Endothelial cell of umbilical vein (primary cell): ENCODE data around the gene CYFIP2. TPM values are rescaled to one million over a fixed set of nuclear protein-coding genes. Genes with fewer than 3 reads are reported as not detected.

Experiments used
- BruUV-seq: library from RNA; stranded (reverse); fragments of 400-500 nt; replicated peaks from 2 replicates; lab custom pipeline; 2021; lab: Mats Ljungman, UMichigan
- CTCF ChIA-PET: fragments of 300-600, 350-600 bp; sonication (Branson Sonifier 250); formaldehyde crosslinking; loops from one replicate; lab custom pipeline; 2021; ENCODE audit warnings: antibody characterized with exemption, inconsistent platforms; lab: Charles Lee
- POLR2A ChIA-PET: fragments of 300-600, 350-600 bp; sonication (Branson Sonifier 250); formaldehyde crosslinking; loops from one replicate; lab custom pipeline; 2021; ENCODE audit warnings: antibody characterized with exemption, inconsistent platforms; lab: Charles Lee
- DNase-seq: peaks from one replicate; pipeline ENCODE4 v3.0.0-alpha.2; 2011; ENCODE audit warnings: low read depth, low spot score
- FAIRE-seq: peaks from 2 replicates; lab custom pipeline; 2011; peaks lifted over from hg19 to GRCh38; lab: Jason Lieb, UNC
- H2AFZ ChIP-seq: 2 replicates; pipeline ENCODE4 v1.6.0; 2012; ENCODE audit warnings: low read depth, low read length, control low read depth, inconsistent platforms
- H3K27ac ChIP-seq: 2 replicates; pipeline ENCODE4 v1.5.1; 2011; ENCODE audit warnings: low read depth, mild to moderate bottlenecking, control low read depth, low read length, moderate library complexity; ENCODE audit not compliant: insufficient read depth
- H3K27me3 ChIP-seq, 2 experiments: 2 replicates each; pipeline versions ENCODE4 v1.6.0 to v1.6.1; 2011; ENCODE audit warnings: low read length in 2 of 2, mixed read lengths in 1 of 2; ENCODE audit not compliant: control insufficient read depth in 2 of 2, insufficient read depth in 2 of 2
- H3K36me3 ChIP-seq, 2 experiments: 2 replicates in 1 of 2; 3 replicates in 1 of 2; pipeline ENCODE4 v1.5.1; 2011; ENCODE audit warnings: low read length in 2 of 2, mild to moderate bottlenecking in 1 of 2, moderate library complexity in 1 of 2; ENCODE audit not compliant: control insufficient read depth in 2 of 2, insufficient read depth in 2 of 2; ENCODE audit errors: extremely low read depth in 1 of 2
- H3K4me1 ChIP-seq: 3 replicates; pipeline ENCODE4 v1.5.1; 2011; ENCODE audit warnings: mild to moderate bottlenecking, low read length; ENCODE audit not compliant: control insufficient read depth, insufficient read depth; ENCODE audit errors: extremely low read depth
- H3K4me2 ChIP-seq: 2 replicates; pipeline ENCODE4 v1.6.1; 2011; ENCODE audit warnings: low read length, control low read depth, mixed read lengths; ENCODE audit not compliant: insufficient read depth
- H3K4me3 ChIP-seq, 3 experiments: fragments of 200-600 bp in 1 of 3; sonication (generic), shearing (Covaris generic) in 1 of 3; replicated peaks in 1 of 3; 2 replicates each; pipeline ENCODE4 v1.5.1; 2011 to 2016; ENCODE audit warnings: control low read depth in 3 of 3, low read length in 3 of 3, mild to moderate bottlenecking in 2 of 3, inconsistent platforms in 1 of 3, low read depth in 1 of 3, moderate library complexity in 1 of 3; ENCODE audit not compliant: insufficient read depth in 1 of 3
- H3K79me2 ChIP-seq: 2 replicates; pipeline ENCODE4 v1.6.0; 2012; ENCODE audit warnings: low read length, inconsistent platforms; ENCODE audit not compliant: control insufficient read depth, insufficient read depth
- H3K9ac ChIP-seq: replicated peaks from 2 replicates; pipeline ENCODE3; 2011; ENCODE audit warnings: low read length, control low read depth; ENCODE audit not compliant: insufficient read depth; ENCODE audit errors: extremely low read depth
- H3K9me1 ChIP-seq: replicated peaks from 3 replicates; pipeline ENCODE4 v1.6.0; 2011; ENCODE audit warnings: mild to moderate bottlenecking, low read length; ENCODE audit not compliant: control insufficient read depth, insufficient read depth; ENCODE audit errors: extremely low read depth
- H3K9me3 ChIP-seq: replicated peaks from 2 replicates; pipeline ENCODE4 v1.5.1; 2012; ENCODE audit warnings: low read length, inconsistent platforms; ENCODE audit not compliant: control insufficient read depth, insufficient read depth
- H4K20me1 ChIP-seq: replicated peaks from 2 replicates; pipeline ENCODE3; 2011; ENCODE audit warnings: mild to moderate bottlenecking, low read length; ENCODE audit not compliant: control insufficient read depth, insufficient read depth; ENCODE audit errors: extremely low read depth
- EZH2 ChIP-seq: IDR thresholded peaks from 2 replicates; pipeline ENCODE4 v1.6.1; 2012; ENCODE audit warnings: borderline replicate concordance, low read depth, mild to moderate bottlenecking, moderate library complexity, low read length, inconsistent platforms; ENCODE audit not compliant: severe bottlenecking
- dilution Hi-C: fragments of 300-500 bp; cut with MboI; formaldehyde crosslinking; loops from one replicate; pipeline ENCODE4 v1.15.0; 2019; ENCODE audit warnings: low sequenced_read_pairs; ENCODE audit not compliant: extremely low pct_ligation_motif_present
- intact Hi-C: fragments of 100-400 bp; cut with micrococcal nuclease; formaldehyde crosslinking; loops from one replicate; pipeline ENCODE4 v1.10.0; 2022
- polyA plus RNA-seq, 4 experiments: library from polyadenylated mRNA; depleted of rRNA in 3 of 4; stranded (reverse) in 3 of 4; unstranded in 1 of 4; fragments of >200 nt; gene quantifications; 2 replicates each; pipeline versions ENCODE4 v1.2.1 to v1.2.3, GENCODE V29; 2011 to 2012; ENCODE audit warnings: missing spikeins in 1 of 4
- total RNA-seq: library from RNA; stranded (reverse); gene quantifications from 2 replicates; pipeline ENCODE4 v1.2.3, GENCODE V29; 2021

CYFIP2 gene
- total and polyA plus RNA-seq, 2 donors (not counting 3 experiments of a cell fraction or from before 2014, with no cell fraction given): 9.2 to 22.4 TPM

DNA sequence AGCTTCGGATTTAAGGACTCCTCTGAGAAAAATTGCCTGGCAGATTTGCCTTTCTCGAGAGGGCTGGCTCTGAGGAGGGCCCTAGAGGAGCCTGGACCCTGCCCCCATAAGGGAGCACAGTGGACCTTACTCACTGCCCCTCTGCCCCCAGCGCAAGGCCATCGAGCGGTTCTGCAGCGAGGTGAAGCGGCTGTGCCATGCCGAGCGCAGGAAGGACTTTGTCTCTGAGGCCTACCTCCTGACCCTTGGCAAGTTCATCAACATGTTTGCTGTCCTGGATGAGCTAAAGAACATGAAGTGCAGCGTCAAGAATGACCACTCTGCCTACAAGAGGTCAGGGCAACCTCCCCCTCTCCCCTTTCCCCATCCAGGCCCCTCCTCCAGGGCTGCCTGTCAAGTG, 34.6 kb downstream of the CYFIP2 start:
- no peak overlapping the region for H3K4me3 ChIP-seq

DNA sequence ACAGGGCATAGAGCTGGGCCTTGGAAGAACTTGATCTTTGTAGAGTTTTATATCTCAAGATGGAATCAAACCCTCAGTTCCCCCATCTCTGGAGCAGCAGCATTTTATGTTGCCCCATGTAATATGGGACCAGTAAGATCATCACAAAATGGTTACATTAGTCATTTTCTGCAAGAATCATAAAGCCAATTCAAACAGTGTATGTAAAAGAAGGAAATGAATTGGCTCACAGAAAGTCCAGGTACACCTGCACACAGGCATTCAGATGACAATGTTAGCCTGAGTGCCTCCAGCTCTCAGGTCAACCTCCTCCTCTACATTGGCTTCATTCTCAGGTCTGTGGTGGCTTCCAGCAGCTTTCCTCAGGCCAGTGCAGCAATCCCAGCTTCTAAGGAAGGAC, 35.1 kb downstream of the CYFIP2 start:
- dilution Hi-C loops: no loop called here
- H3K9ac ChIP-seq: no peak overlapping the region

More for the DNA sequence above, 34.6 kb downstream of the CYFIP2 start:
- TF ChIP-seq EZH2: no peak
- H2AFZ ChIP-seq: no peak overlapping the region
- H3K9ac ChIP-seq: no peak overlapping the region
- intact Hi-C loops (no loop called here), dilution Hi-C loops (no loop called here)
- ChIA-PET POLR2A (no interaction called here), CTCF (no interaction called here)
- H3K9me1 ChIP-seq: no peaks in the 10 kb centered on the region
- H3K36me3 ChIP-seq: no peaks in the 10 kb centered on the region
- H3K4me1 ChIP-seq: no peaks in the 10 kb centered on the region
- no peaks in the 10 kb centered on the region for H4K20me1 ChIP-seq
- BruUV-seq: no TSS peak
- no peaks in the 10 kb centered on the region for H3K27me3 ChIP-seq
- FAIRE-seq: no peak
- H3K79me2 ChIP-seq: no peaks in the 10 kb centered on the region
- H3K27ac ChIP-seq: no peak overlapping the region
- no peak for DNase-seq
- no peaks in the 10 kb centered on the region for H3K9me3 ChIP-seq
- no peak overlapping the region for H3K4me2 ChIP-seq

More for the DNA sequence above, 35.1 kb downstream of the CYFIP2 start:
- Histone ChIP-seq H3K4me1 (no peaks in the 10 kb centered on the region), H3K79me2 (no peaks in the 10 kb centered on the region), H3K9me1 (no peaks in the 10 kb centered on the region), H4K20me1 (no peaks in the 10 kb centered on the region), H2AFZ (no peak overlapping the region), H3K27ac (no peak overlapping the region), H3K27me3 (no peaks in the 10 kb centered on the region), H3K9me3 (no peaks in the 10 kb centered on the region), H3K4me2 (no peak overlapping the region), H3K36me3 (no peaks in the 10 kb centered on the region), H3K4me3 (no peak overlapping the region)
- intact Hi-C loops: no loop called here
- BruUV-seq: no TSS peak
- CTCF ChIA-PET: no interaction called here
- POLR2A ChIA-PET: no interaction called here
- FAIRE-seq (no peak), DNase-seq (no peak)
- no peak for TF ChIP-seq EZH2
